Hematopoietic multipotent progenitor cell treated with erythropoietin and hydrocortisone succinate and interleukin-3 and kit ligand, for 8 days (in vitro differentiated cells): ENCODE results near the gene KIF2C.
"Not testable (repeated sequence)": the region's sequence is repeated elsewhere in the genome, so short reads cannot be mapped to it uniquely, and the experiment has no call there.

Source experiments
- DNase-seq: peaks from one replicate; pipeline ENCODE4 v3.0.0-alpha.2; 2015

KIF2C gene

DNA sequence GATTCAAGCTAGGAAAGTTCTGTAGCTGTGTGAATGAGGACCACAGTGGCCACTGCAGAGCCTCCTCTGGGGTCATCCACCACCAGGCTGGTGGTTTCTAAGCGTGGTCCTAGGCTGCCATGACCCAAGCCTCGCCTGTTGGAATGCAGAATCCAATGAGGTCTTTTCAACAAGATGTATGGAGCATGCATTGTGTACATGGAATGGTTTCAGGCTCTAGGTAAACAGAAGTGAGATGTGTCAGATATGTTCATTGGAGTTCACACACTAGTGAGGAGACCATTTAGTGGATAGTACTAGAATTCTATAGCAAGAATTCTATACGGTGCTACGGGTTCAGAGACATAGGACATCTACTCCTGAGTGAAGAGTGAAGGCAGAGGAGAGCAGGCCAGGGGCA is 19.4 kb upstream of the KIF2C start:
- DNase-seq, result no peak

DNA sequence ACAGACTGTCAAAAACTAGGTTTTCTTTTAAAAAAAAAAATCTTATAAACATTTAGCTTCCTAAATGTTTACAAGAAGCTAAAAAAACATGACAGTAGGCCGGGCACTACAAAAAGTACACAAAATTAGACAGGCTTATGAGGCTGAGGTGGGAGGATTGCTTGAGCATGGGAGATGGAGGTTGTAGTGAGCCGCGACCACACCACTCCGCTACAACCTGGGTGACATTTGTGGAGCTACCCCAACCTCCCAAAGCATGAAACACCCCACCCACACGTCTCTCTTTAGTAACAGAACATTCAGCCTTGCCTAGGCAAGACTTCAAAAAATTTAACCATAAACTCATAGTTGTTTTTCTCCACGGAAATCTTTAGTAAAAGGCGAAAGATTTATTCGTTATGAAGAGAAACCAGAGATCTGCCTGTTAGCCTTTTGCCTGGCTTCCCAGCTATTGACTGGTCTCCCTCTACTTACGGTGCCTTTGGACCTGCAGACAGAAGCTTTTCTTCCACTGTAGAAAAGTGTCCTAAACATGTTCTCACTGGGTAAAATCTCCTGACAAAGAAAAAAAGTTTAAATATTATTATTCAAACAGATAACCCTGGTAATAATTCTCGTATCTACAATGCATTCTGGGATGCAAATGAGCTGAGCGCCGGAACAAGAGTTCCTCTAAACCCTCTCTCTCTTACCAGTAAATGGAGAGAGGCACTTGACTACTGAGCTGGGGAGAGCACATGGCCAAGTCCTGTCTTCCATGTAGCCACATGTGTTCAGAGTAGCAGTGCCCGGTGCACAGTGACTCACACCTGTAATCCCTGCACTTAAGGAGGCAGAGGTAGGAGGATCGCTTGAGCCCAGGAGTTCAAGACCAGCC is 17.9 kb upstream of the KIF2C start:
- DNase-seq, result peak; percentile 98

DNA sequence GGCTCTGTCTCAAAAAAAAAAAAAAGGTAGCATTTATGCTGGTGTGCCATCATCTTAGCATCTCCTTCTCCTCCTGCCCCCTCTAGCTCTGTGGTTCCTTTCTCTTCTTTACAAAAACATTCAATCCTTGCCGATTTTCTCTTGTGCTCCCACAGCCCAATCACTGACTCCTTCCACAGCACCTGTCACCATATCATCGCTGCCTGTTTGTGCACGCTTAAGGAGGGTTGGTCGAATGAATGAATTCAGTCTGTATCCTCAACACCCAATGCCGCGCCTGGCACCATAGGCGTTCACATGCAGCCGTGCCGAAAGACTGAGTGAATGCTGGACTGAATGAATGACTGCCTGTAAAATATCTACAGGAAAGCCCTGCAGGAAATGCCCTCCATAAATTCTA is 16.6 kb upstream of the KIF2C start:
- no peak for DNase-seq

DNA sequence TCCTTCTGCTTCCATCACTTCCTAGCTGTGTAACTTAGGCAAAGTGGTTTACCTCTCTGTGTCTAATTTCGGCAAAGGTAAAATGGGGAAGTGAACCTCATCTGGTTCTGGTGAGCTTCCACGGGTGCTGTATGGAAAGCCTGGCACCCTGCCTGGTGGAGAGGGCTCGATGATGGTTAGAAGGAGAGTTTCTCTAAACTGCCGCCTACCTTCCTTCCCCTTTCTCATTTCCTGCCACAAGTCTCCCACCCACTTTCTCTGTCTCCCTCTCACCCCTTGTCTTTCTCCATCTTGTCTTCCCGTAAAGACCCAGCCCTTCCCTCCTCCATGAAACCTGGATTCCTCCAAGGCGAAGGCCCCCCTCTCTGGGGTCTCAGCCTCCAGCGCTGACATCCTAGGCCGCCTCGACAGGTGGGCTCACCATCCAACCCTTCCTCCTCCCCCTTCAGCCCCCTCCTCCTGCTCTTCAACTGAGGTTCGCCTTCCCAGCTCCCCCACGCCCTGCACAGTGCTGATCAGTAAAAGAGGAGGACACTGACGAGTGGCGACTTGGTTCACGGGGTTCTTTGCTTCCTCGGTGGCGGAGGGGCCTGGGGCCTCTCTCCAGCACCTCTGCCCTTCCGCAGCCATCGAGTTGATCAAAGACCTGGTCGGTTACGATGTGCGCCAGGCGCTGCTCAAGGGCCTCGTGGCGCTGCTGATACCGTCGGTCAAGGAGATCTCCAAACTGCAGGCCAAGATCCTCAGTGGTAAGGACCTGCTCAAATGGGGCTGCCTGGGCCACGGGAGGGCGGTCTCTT is 15.9 kb upstream of the KIF2C start:
- DNase-seq, result peak; percentile 57

DNA sequence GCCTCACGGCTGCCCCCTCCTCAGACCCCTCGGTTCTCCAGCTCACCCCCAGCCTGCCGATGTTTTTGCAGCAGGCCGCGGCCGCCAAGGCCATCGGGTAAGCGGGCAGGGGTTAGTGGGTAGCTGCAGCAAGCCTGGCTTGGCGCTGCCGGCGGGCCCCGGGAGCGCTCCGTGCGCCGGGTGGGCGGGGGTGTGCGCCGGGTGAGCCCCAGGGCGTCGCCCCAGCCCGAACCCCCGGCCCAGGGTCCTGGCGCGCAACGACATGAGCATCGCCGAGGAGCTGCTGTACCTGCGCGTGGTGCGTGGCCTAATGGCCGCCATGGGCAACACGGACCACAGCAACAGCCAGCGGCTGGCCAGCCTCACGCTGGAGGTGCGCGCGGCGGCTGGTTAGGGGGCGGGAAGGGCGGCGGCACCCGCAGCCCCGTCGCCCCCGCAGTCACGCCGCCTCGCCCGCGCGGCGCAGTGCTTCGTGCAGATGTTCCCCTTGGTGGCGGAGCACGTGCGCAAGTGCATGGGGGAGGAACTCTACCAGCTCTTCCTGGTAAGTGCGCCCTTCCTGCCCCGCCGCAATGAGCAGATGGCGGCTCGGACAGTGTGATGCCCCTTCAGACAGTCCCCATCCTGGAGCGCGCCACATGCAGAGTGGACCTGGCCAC is 15.2 kb upstream of the KIF2C start:
- no peak for DNase-seq

DNA sequence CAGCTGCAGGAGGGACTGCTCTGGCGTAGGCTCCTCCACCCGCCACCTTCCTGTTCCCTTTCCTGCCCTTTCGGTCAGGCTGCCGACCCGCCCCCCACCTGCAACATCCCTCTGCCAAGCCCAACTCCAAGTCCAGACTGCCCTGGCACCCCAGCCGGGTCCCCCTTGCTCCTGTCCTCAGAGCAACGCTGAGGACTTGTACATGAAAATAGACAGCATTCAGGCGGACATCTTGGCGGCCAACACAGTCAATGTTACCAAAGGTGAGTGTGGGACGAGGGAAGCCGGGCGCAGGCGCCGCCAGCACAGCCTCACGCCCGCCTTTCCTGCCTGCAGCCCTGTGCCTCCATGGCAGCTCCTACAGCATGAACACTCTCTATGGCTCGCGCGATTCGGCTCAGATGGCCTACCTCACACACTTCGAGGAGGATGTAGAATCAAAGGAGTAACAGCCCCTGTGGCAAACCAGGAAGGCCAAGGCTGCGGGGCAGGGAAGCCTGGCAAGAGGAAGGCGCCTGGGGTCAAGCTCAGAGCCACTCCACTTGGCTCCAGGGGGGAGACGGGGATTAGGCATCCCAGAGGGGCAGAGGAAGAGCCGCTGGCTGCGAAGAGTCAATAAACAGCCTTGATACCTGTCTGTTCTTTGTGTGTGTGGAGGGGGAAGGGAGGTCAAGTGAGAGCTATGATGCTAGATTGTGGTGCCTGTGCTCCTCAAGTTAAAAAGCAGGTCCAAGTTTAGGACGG is 14.5 kb upstream of the KIF2C start:
- DNase-seq, result no peak

DNA sequence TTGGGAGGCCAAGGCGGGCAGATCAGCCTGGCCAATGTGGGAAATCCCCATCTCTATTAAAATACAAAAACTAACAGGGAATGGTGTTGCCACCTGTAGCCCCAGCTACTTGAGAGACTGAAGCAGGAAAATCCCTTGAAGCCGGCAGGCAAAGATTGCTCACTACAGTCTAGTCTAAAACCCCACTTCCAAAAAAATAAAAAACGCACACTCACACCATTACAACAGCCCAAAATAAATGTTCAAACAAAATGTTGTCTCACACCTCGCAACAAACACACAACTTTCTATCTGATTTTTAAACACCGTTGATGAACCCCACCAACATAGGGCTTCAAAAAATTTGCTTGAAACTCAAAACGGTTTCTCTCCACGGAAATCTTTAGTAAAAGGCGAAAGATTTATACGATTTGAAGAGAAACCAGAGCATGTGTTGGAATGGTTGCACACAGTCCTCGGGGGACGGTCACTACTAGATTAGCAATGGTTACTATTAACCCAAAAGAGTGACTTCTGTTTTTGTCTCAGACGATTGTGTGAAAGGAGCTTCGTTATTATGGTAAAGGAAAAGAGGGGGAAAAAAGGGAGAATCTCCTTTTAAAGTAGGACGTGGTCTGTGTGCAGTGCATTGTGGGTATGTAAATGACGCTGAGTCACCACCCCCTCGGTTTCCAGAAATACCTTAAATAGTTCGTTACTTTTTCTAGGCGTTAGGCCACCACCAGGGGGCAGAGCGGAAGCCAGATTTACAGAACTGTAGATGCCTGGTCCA is 8.7 kb upstream of the KIF2C start, which contains the start of gene RNU5D-1:
Gene RNU5D-1 (minus strand): TSS at position 430 of the 772 bp plus-strand sequence.
- DNase-seq, result peak; percentile 98

DNA sequence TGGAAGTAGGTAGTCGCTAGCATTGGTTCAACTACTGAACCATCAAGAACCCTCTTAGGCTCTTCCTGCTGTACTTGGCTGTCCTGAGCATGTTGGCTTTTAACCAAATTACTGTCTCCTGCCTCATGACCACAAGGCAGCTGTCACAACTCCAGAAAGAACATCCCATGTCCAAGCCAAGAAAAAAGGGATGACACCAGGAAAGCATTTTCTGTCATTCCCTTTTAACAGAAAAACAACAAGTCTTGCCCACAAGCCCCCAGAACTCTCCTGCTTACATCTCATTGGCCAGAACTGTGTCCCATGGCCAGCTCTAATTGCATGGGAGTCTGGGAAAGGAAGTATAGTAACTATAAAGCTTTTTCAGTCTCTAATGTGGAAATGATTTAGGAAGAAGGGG is 6.3 kb upstream of the KIF2C start:
- no peak for DNase-seq

DNA sequence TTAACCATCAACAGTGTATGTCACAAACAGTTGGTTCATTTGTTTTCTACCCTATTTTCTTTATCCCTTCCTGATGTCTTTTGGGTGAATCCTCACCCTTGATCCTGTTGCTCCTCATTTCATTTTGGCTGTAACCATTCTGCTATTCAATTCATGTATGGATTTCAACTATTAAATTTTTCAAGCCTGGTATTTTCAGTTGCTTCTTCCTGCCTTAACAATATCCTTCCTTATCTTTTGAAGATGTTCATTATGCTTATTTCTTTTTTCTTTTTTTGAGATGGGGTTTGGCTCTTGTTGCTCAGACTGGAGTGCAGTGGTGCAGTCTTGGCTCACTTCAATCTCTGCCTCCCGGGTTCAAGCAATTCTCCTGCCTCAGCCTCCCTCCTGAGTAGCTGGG is 5.9 kb upstream of the KIF2C start:
- DNase-seq, result no peak

DNA sequence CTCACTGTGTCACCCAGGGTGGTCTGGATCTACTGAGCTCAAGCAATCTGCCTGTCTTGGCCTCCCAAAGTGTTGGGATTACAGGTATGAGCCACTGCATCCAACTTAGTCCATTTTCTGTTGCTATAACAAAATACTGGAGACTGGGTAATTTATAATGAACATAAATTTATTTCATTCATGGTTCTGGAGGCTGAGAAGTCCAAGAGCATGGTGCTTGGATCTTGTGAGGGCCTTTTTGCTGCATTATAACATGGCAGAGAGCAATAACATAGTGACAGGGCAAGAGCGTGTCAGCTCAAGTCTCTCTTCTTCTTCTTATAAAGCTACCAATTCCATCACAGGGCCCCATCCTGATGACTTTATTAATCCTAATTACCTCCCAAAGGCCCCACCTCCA is 3.6 kb upstream of the KIF2C start:
- no peak for DNase-seq

DNA sequence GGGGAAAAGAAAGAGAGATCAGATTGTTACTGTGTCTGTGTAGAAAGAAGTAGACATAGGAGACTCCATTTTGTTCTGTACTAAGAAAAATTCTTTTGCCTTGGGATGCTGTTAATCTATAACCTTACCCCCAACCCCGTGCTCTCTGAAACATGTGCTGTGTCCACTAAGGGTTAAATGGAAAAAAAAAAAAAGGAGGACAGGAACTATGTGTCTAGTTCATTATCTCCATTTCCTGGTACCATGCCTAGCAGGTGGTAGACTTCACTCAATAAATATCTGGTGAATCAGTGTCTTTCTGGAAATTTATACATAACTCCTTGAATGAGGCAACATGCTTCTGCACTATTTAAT is 707 bp upstream of the KIF2C start:
- not testable (repeated sequence) for DNase-seq

DNA sequence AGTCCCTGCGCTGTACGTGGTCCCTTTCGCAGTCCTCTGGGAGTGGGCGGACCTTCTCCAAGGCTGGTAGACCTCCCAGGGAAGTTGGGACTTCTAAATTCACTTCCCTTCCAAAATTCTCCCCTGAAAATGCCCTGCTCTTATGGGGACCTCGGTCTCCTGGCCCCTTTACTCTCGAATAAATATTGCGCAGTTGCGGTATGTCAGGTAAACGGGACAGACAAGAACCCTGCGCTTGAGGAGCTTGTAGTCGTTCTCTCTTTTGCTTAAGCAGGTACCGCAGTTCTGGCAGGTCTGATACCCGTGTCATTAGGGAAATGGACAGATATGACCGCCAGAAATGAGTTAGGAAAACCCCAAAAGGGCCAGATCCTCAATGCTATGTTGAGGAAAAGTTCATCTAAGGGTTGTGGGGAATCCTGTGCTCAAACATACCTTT is 561 bp downstream of the KIF2C start:
- peak; percentile 20 for DNase-seq

DNA sequence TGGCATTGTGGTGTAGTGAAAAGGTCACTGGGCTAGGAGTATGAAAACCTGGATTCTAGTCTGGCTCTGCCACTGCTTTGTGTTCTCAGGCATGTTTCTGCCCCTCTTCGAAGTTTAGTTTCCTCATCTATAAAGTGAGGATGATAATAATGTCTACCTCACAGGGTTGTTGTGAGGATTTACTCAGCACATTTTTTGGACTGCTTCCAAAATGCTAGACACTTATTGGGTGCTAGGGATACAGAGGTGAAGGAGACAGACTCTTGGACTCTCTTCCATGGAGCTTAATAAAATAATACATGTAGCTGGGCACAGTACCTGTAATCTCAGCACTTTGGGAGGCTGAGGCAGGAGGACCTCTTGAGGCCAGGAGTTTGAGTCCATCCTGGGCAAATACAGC is 3.6 kb downstream of the KIF2C start:
- DNase-seq, result peak; percentile 24

DNA sequence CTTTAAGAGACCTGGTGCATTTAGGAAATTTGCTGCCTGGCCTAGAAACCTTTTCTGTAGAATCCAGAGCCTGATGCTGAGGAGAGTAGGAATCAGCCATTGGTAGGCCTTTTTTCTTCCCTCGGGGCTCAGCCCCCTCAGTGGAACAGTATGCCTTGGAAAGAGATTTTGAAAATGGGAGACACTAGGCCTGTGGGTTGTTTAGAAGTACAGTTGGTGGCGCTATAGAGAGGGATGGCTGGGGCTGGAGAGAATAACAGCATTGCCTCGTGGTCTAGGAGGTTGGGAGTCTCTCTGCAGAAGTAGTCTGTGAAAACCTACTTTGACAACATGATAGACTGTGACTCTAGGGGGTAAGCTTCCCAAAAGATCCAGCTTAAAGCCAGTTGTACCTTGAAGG is 8.2 kb downstream of the KIF2C start:
- DNase-seq, result no peak

DNA sequence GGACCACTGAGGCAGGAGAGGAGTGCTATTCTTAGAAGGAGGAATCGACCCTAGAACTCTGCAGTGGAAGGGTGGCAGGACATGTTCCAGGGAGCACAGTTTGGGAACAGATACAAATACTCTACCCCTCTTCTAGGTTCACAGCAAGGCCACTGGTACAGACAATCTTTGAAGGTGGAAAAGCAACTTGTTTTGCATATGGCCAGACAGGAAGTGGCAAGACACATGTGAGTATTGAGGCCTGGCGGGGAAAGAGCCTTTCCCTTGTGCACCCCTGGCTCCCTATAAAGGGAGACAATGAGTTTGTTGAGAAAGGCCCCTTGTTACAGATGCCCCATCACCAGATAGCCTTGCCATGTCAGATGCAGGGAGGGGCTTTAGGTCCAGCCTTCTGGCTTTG is 17.8 kb downstream of the KIF2C start:
- DNase-seq, result no peak

DNA sequence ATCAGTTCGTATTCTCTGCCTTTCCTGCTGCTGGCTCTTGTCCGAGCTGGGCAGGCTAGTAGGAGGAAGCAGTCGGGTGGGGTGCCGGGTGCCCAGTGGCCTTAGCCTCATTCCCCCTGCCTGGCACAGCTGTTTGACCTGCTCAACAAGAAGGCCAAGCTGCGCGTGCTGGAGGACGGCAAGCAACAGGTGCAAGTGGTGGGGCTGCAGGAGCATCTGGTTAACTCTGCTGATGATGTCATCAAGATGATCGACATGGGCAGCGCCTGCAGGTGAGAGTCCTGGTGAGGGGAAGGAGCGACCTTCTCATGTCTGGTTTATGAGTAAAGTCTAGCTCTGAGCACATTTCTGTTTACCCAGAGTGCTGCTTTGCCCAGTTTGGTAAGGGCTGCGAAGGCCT is 19.4 kb downstream of the KIF2C start:
- DNase-seq, result no peak

DNA sequence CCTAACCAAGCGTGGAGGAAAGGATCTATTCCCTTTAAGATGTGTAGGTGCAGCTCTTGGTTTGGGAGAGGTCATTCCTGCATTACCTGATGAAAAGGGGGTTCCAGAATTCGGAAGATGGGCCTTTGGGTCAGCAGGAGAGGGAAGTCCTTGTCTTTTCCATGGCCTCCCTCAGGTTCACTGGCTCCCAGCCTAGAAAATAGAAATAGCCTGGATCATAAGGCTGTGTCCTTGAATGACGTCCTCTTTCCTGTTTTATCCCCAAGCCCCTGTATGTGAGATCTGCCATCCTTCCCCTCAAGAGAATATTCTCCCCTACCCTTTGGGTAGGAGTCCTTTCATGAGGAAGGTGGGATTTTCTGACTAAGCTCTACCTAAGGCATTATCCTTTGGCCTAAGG is 21.2 kb downstream of the KIF2C start:
- no peak for DNase-seq

DNA sequence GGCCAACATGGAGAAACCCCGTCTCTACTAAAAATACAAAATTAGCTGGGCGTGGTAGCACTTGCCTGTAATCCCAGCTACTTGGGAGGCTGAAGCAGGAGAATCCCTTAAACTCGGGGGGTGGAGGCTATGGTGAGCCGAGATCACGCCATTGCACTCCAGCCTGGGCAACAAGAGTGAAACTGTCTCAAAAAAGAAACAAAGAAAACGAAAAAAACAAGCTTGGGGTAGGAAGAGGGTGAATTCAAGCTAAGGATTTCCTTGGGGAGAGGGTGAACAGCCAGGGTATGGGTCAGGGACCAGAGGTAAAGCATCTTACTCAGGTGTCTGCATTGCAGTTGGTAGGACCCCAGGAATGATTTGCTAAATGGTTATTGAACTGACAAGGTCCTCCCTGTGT is 26.8 kb downstream of the KIF2C start:
- not testable (repeated sequence) for DNase-seq

DNA sequence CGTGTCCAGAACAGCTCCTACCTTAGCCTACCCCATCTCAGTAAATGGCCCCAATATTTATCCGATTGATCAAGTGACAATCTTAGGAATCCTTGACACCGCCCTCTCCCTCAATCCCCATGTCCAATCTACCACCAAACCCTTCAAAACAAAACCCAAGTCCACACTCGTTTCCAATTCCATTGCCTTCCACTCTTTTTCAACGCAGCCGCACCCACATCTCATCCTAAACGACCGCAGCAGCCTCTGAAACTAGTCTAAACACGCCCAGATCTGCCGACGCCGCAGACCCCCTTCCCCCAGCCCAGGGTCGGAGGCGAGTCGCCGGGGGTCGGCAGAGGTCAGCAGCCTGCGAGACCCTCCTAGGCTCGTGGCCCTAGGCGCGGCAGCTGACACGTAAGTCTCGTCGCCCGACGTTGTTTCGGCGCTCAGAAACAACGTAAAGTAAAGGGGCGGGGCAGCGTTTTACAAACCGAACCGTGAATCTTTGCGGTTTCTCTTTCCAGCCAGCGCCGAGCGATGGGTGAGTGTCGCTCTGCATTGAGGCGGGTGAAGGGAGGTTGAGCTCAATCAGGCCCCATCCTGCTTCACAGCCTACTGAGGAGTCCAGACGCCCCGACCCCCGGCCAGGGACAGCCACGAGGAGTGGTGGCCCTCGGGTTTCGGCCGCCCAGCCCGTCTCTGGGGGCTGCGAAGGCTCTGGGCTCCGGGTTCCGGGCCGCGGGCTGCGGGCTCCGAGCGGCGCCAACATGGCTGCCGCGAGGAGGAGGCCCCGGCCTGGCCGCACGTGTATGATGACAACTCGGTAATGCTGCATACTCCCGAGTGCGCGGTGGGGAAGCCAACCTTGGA is 35.7 kb downstream of the KIF2C start, which contains the start of gene RPS8:
Gene RPS8 (plus strand): TSS at position 463 of the 852 bp plus-strand sequence. CDS start 57 bp downstream, at position 520.
- peak; percentile 97 for DNase-seq

DNA sequence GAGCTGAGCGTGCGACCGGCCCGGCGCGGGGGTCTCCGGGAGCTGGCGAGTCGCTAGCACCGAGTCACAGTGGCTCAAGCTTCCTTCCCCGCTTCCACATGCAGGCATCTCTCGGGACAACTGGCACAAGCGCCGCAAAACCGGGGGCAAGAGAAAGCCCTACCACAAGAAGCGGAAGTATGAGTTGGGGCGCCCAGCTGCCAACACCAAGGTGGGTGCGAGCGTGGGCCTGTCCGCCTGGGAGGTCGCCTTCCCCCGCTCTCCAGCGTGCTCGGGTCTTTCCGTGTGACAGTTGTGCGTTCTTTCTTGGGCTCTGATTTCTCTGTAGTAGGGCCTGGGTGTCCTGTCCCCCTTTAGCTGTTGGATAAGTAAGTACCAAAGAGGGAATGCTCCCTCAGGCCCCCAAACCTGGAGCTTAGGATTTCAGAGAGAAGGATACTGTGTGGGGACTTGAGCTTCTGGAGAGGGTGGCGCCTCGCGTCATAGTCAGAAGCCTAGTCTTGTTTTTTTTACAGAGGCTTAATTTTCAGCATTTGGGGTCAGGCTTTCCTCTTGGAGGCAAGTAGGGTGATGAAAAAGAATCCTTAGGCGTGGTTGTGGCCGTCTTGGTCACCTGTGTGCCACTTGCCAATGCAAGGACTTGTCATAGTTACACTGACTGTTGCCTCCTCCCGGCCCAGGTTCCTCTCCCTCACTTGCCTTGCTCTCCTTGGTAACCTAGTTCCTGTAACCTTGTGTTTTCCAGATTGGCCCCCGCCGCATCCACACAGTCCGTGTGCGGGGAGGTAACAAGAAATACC is 36.5 kb downstream of the KIF2C start:
- DNase-seq, result no peak
